ENCODE results near the gene EBF4. TPM values are rescaled to one million over a fixed set of nuclear protein-coding genes. Genes with fewer than 3 reads are reported as not detected.

EBF4 gene
- polyA plus RNA-seq, 1 donor = 12.2 TPM

Other genes with a start within 250 kb of the EBF4 start
- 143 TPM for gene SNRPB, start 222.0 kb upstream of the EBF4 start, polyA plus RNA-seq
- 10.2 TPM for gene ZNF343, start 183.9 kb upstream of the EBF4 start, polyA plus RNA-seq
- 0.45 TPM for gene TMC2, start 156.2 kb upstream of the EBF4 start, polyA plus RNA-seq
- 208 TPM for gene NOP56, start 40.1 kb upstream of the EBF4 start, polyA plus RNA-seq
- 124 TPM for gene IDH3B, start 28.6 kb upstream of the EBF4 start, polyA plus RNA-seq
- 28.6 TPM for gene CPXM1, start 107.8 kb downstream of the EBF4 start, polyA plus RNA-seq
- not detected for gene C20orf141, start 122.2 kb downstream of the EBF4 start, polyA plus RNA-seq
- gene TMEM239, start 123.6 kb downstream of the EBF4 start, polyA plus RNA-seq = 0.01 TPM
- gene PCED1A, start 147.9 kb downstream of the EBF4 start, polyA plus RNA-seq = 43.4 TPM
- 33.5 TPM for gene VPS16, start 148.0 kb downstream of the EBF4 start, polyA plus RNA-seq
- gene PTPRA, start 180.7 kb downstream of the EBF4 start, polyA plus RNA-seq = 52.7 TPM

Measured in large intestine (tissue), 1 donor.